Ishikawa (cell line): ENCODE data around the gene HNRNPH3.

ENCODE experiments used
- CEBPB ChIP-seq: IDR thresholded peaks from 2 replicates; pipeline ENCODE4 v1.6.1; 2012
- CREB1 ChIP-seq: IDR thresholded peaks from 2 replicates; pipeline ENCODE4 v1.6.1; 2012; ENCODE audit warnings: low read depth
- EGR1 ChIP-seq: IDR thresholded peaks from 2 replicates; pipeline ENCODE4 v1.6.1; 2012
- EP300 ChIP-seq: IDR thresholded peaks from 2 replicates; pipeline ENCODE4 v1.6.1; 2012; ENCODE audit warnings: borderline replicate concordance
- FOXM1 ChIP-seq: IDR thresholded peaks from 2 replicates; pipeline ENCODE4 v1.6.1; 2012; ENCODE audit warnings: low read depth, borderline replicate concordance
- MAX ChIP-seq: IDR thresholded peaks from 2 replicates; pipeline ENCODE4 v1.6.1; 2012
- NFIC ChIP-seq: IDR thresholded peaks from 2 replicates; pipeline ENCODE4 v1.6.1; 2012
- RAD21 ChIP-seq: IDR thresholded peaks from 2 replicates; pipeline ENCODE4 v1.6.1; 2012; ENCODE audit warnings: low read depth
- REST ChIP-seq: IDR thresholded peaks from 2 replicates; pipeline ENCODE4 v1.6.1; 2012; ENCODE audit warnings: low read depth, mild to moderate bottlenecking
- TAF1 ChIP-seq: IDR thresholded peaks from 2 replicates; pipeline ENCODE4 v1.6.1; 2012; ENCODE audit warnings: low read depth, mild to moderate bottlenecking
- TCF12 ChIP-seq: IDR thresholded peaks from 2 replicates; pipeline ENCODE4 v1.6.1; 2012; ENCODE audit warnings: low read depth
- TEAD4 ChIP-seq: IDR thresholded peaks from 2 replicates; pipeline ENCODE4 v1.6.1; 2012
- USF1 ChIP-seq: IDR thresholded peaks from 2 replicates; pipeline ENCODE4 v1.6.1; 2012
- YY1 ChIP-seq: IDR thresholded peaks from 2 replicates; pipeline ENCODE4 v1.6.1; 2012; ENCODE audit warnings: low read depth
- ZBTB7A ChIP-seq: IDR thresholded peaks from 2 replicates; pipeline ENCODE4 v1.6.1; 2012; ENCODE audit warnings: low read depth

The HNRNPH3 gene

GRCh38 chr10:68336754-68337351 lies 5.0 kb downstream of the HNRNPH3 start:
- TF ChIP-seq EGR1 (no peak), YY1 (no peak), CEBPB (no peak), RAD21 (no peak), MAX (no peak), CREB1 (no peak)

- TF ChIP-seq CEBPB (no peak), TAF1 (no peak), NFIC (no peak), REST (no peak), EP300 (no peak), MAX (no peak), YY1 (no peak), RAD21 (no peak), TEAD4 (no peak), CREB1 (no peak), ZBTB7A (no peak), USF1 (no peak)
These were observed 8.7 kb downstream of the HNRNPH3 start for GRCh38 chr10:68340358-68341080.

- TF ChIP-seq EGR1 (no peak), ZBTB7A (no peak)
These were observed 11.1 kb downstream of the HNRNPH3 start for GRCh38 chr10:68342909-68343516.

- no peak for TF ChIP-seq FOXM1
- TF ChIP-seq USF1: no peak
- no peak for TF ChIP-seq ZBTB7A
- no peak for TF ChIP-seq MAX
- no peak for TF ChIP-seq RAD21
- TF ChIP-seq NFIC: no peak
- TF ChIP-seq CEBPB: no peak
- TF ChIP-seq CREB1: no peak
- TF ChIP-seq REST: no peak
- TF ChIP-seq EGR1: no peak
- TF ChIP-seq EP300: no peak
- TF ChIP-seq YY1: no peak
- no peak for TF ChIP-seq TCF12
- TF ChIP-seq TEAD4: no peak
These were observed 13.8 kb downstream of the HNRNPH3 start for GRCh38 chr10:68345621-68346020.

GRCh38 chr10:68346774-68347173 lies 14.9 kb downstream of the HNRNPH3 start:
- no peak for TF ChIP-seq TAF1

- TF ChIP-seq TCF12 (no peak), RAD21 (peak; percentile 46), ZBTB7A (no peak)
These were observed 16.4 kb downstream of the HNRNPH3 start for GRCh38 chr10:68348265-68348741.

GRCh38 chr10:68353537-68353936 lies 21.7 kb downstream of the HNRNPH3 start:
- TF ChIP-seq FOXM1: no peak
- no peak for TF ChIP-seq NFIC
- no peak for TF ChIP-seq EP300
- no peak for TF ChIP-seq CEBPB
- TF ChIP-seq REST: no peak
- TF ChIP-seq YY1: no peak
- no peak for TF ChIP-seq CREB1
- TF ChIP-seq EGR1: no peak
- TF ChIP-seq TEAD4: no peak
- TF ChIP-seq RAD21: no peak
- no peak for TF ChIP-seq ZBTB7A
- no peak for TF ChIP-seq MAX
- no peak for TF ChIP-seq TAF1
- TF ChIP-seq TCF12: no peak
- no peak for TF ChIP-seq USF1
